ENCODE data around the gene CSK. TPM values are rescaled to one million over a fixed set of nuclear protein-coding genes. Genes with fewer than 3 reads are reported as not detected.

Gene CSK
- total RNA-seq, 1 experiment from 2014 or later, result 23.2 TPM

- Histone ChIP-seq H3K9me3 (replicated peaks) (no peaks in the 10 kb centered on the region), H3K36me3 (peaks cover 27% of the 10 kb centered on the region), H3K27ac (no peak overlapping the region), H3K27me3 (no peaks in the 10 kb centered on the region), H3K4me3 (no peak overlapping the region), H3K4me1 (no peaks in the 10 kb centered on the region)
- DNase-seq, result no peak
Measured at GRCh38 chr15:74799255-74799855, 17.5 kb downstream of the CSK start.

GRCh38 chr15:74799856-74800558 is 18.1 kb downstream of the CSK start:
- Histone ChIP-seq H3K9me3 (replicated peaks) (no peaks in the 10 kb centered on the region), H3K36me3 (peaks cover 27% of the 10 kb centered on the region), H3K27ac (no peak overlapping the region), H3K4me1 (no peaks in the 10 kb centered on the region), H3K4me3 (no peak overlapping the region), H3K27me3 (no peaks in the 10 kb centered on the region)
- peak; percentile 64 to 78 for DNase-seq

GRCh38 chr15:74800559-74801094 is 18.7 kb downstream of the CSK start:
- Histone ChIP-seq H3K4me1 (no peaks in the 10 kb centered on the region), H3K27ac (no peak overlapping the region), H3K4me3 (no peak overlapping the region), H3K9me3 (replicated peaks) (no peaks in the 10 kb centered on the region), H3K27me3 (no peaks in the 10 kb centered on the region), H3K36me3 (peaks cover 27% of the 10 kb centered on the region)
- DNase-seq, result no peak

- H3K27ac ChIP-seq, result no peak overlapping the region
- peaks cover 27% of the 10 kb centered on the region for H3K36me3 ChIP-seq
- no peak for DNase-seq
Measured at GRCh38 chr15:74801311-74801997, 19.6 kb downstream of the CSK start.

GRCh38 chr15:74802290-74802689 is 20.4 kb downstream of the CSK start:
- Histone ChIP-seq H3K4me3 (no peak overlapping the region), H3K27me3 (no peaks in the 10 kb centered on the region), H3K9me3 (replicated peaks) (no peaks in the 10 kb centered on the region), H3K36me3 (peaks cover 27% of the 10 kb centered on the region), H3K4me1 (no peaks in the 10 kb centered on the region), H3K27ac (no peak overlapping the region)
- DNase-seq, result no peak

More at GRCh38 chr15:74801311-74801997, 19.6 kb downstream of the CSK start:
- no peaks in the 10 kb centered on the region for H3K27me3 ChIP-seq
- no peak overlapping the region for H3K4me3 ChIP-seq
- H3K4me1 ChIP-seq, result no peaks in the 10 kb centered on the region
- no peaks in the 10 kb centered on the region for H3K9me3 ChIP-seq (replicated peaks)

GRCh38 chr15:74802862-74803447 is 21.1 kb downstream of the CSK start:
- no peaks in the 10 kb centered on the region for H3K4me1 ChIP-seq
- H3K36me3 ChIP-seq, result peaks cover 27% of the 10 kb centered on the region
- no peaks in the 10 kb centered on the region for H3K27me3 ChIP-seq
- DNase-seq, result no peak
- H3K4me3 ChIP-seq, result no peak overlapping the region
- no peak overlapping the region for H3K27ac ChIP-seq
- H3K9me3 ChIP-seq (replicated peaks), result no peaks in the 10 kb centered on the region

GRCh38 chr15:74804935-74805334 is 23.1 kb downstream of the CSK start:
- Histone ChIP-seq H3K36me3 (peaks cover 21% of the 10 kb centered on the region), H3K9me3 (replicated peaks) (no peaks in the 10 kb centered on the region), H3K27me3 (no peaks in the 10 kb centered on the region), H3K27ac (no peak overlapping the region), H3K4me1 (0 out of 2 replicates have a peak, but pooled peaks cover 4% of the 10 kb centered on the region), H3K4me3 (no peak overlapping the region)
- DNase-seq, result no peak

GRCh38 chr15:74807282-74807681 is 25.4 kb downstream of the CSK start:
- no peak overlapping the region for H3K4me3 ChIP-seq
- H3K27ac ChIP-seq, result no peak overlapping the region
- H3K36me3 ChIP-seq, result peaks cover 2% of the 10 kb centered on the region; the same call in 1 of the 2 replicates
- no peak for DNase-seq
- H3K9me3 ChIP-seq (replicated peaks), result no peaks in the 10 kb centered on the region
- no peaks in the 10 kb centered on the region for H3K27me3 ChIP-seq
- 0 out of 2 replicates have a peak, but pooled peaks cover 4% of the 10 kb centered on the region for H3K4me1 ChIP-seq

- H3K27ac ChIP-seq, result no peak overlapping the region
- DNase-seq, result no peak
- H3K9me3 ChIP-seq (replicated peaks), result no peaks in the 10 kb centered on the region
- no peaks in the 10 kb centered on the region for H3K36me3 ChIP-seq
- no peaks in the 10 kb centered on the region for H3K27me3 ChIP-seq
- H3K4me1 ChIP-seq, result 0 out of 2 replicates have a peak, but pooled peaks cover 4% of the 10 kb centered on the region
- no peak overlapping the region for H3K4me3 ChIP-seq
Measured at GRCh38 chr15:74808078-74808839, 26.4 kb downstream of the CSK start.

GRCh38 chr15:74808840-74809229 is 27.0 kb downstream of the CSK start:
- Histone ChIP-seq H3K36me3 (no peaks in the 10 kb centered on the region), H3K27me3 (no peaks in the 10 kb centered on the region), H3K27ac (no peak overlapping the region), H3K9me3 (replicated peaks) (no peaks in the 10 kb centered on the region), H3K4me3 (no peak overlapping the region), H3K4me1 (0 out of 2 replicates have a peak, but pooled peaks cover 4% of the 10 kb centered on the region)
- DNase-seq, result no peak

- Histone ChIP-seq H3K27me3 (no peaks in the 10 kb centered on the region), H3K9me3 (replicated peaks) (no peaks in the 10 kb centered on the region), H3K27ac (no peak overlapping the region), H3K4me1 (0 out of 2 replicates have a peak, but pooled peaks cover 4% of the 10 kb centered on the region), H3K36me3 (no peaks in the 10 kb centered on the region), H3K4me3 (no peak overlapping the region)
- DNase-seq, result peak in 1 of 2 experiments; percentile 36
Measured at GRCh38 chr15:74809242-74809641, 27.4 kb downstream of the CSK start.

GRCh38 chr15:74809956-74810355 is 28.1 kb downstream of the CSK start:
- DNase-seq, result no peak
- H3K4me1 ChIP-seq, result 0 out of 2 replicates have a peak, but pooled peaks cover 4% of the 10 kb centered on the region
- H3K4me3 ChIP-seq, result no peak overlapping the region
- H3K9me3 ChIP-seq (replicated peaks), result no peaks in the 10 kb centered on the region
- no peak overlapping the region for H3K27ac ChIP-seq
- no peaks in the 10 kb centered on the region for H3K36me3 ChIP-seq
- H3K27me3 ChIP-seq, result no peaks in the 10 kb centered on the region

- no peak within 1 kb of the TSS for H3K27ac ChIP-seq
- 0 out of 2 replicates have a peak, but pooled peaks cover 2% of the 10 kb centered on the region for H3K27me3 ChIP-seq
- H3K9me3 ChIP-seq (replicated peaks), result no peaks in the 10 kb centered on the region
- H3K4me1 ChIP-seq, result 0 out of 2 replicates have a peak, but pooled peaks cover 4% of the 10 kb centered on the region
- H3K36me3 ChIP-seq, result no peaks in the 10 kb centered on the region
- H3K4me3 ChIP-seq, result no peak within 1 kb of the TSS
- DNase-seq, result no peak
Measured at GRCh38 chr15:74812533-74812932, 30.7 kb downstream of the CSK start, which contains the start of gene LMAN1L. Gene LMAN1L (plus strand): TSS chr15:74812835. CDS start chr15:74812855, 20 bp downstream.
